PFSK-1 (cell line): Measurements from ENCODE around the gene TAF3.

ENCODE experiments used
- FOXP2 ChIP-seq: optimal IDR thresholded peaks from 2 replicates; pipeline ENCODE3; 2011; ENCODE audit warnings: borderline replicate concordance, control low read depth, inconsistent platforms; ENCODE audit not compliant: insufficient read depth; ENCODE audit errors: extremely low read length, extremely low read depth
- POLR2AphosphoS5 ChIP-seq: IDR thresholded peaks from 2 replicates; pipeline ENCODE4 v1.6.1; 2012; ENCODE audit warnings: low read depth, mild to moderate bottlenecking, control low read depth, low read length, moderate library complexity
- REST ChIP-seq, 2 experiments: IDR thresholded peaks; 2 replicates each; pipeline versions ENCODE4 v1.6.1 to v1.8.0; 2011 to 2012; ENCODE audit warnings: low read depth in 2 of 2, low read length in 2 of 2, control low read depth in 1 of 2, inconsistent platforms in 1 of 2, mild to moderate bottlenecking in 1 of 2, moderate library complexity in 1 of 2; ENCODE audit not compliant: insufficient read depth in 1 of 2
- SIN3A ChIP-seq: IDR thresholded peaks from 2 replicates; pipeline ENCODE4 v1.6.1; 2012; ENCODE audit warnings: mild to moderate bottlenecking, low read length, moderate library complexity, borderline replicate concordance; ENCODE audit not compliant: insufficient read depth
- TAF1 ChIP-seq: IDR thresholded peaks from 2 replicates; pipeline ENCODE4 v1.6.1; 2012; ENCODE audit warnings: low read length, control low read depth, borderline replicate concordance; ENCODE audit not compliant: insufficient read depth

TAF3 gene

GRCh38 chr10:8014649-8015048 lies 196.3 kb downstream of the TAF3 start:
- no peak for TF ChIP-seq POLR2AphosphoS5
- TF ChIP-seq REST (IDR thresholded peaks at IDR 0.05; ENCODE audit: insufficient read depth in 1 of 2, low read depth in 2 of 2, low read length in 2 of 2), result no peak
- TF ChIP-seq SIN3A, result no peak
- TF ChIP-seq TAF1, result no peak
- no peak for TF ChIP-seq FOXP2

GRCh38 chr10:8017277-8017676 lies 199.0 kb downstream of the TAF3 start:
- TF ChIP-seq FOXP2 (no peak), TAF1 (no peak), SIN3A (no peak)

DNA sequence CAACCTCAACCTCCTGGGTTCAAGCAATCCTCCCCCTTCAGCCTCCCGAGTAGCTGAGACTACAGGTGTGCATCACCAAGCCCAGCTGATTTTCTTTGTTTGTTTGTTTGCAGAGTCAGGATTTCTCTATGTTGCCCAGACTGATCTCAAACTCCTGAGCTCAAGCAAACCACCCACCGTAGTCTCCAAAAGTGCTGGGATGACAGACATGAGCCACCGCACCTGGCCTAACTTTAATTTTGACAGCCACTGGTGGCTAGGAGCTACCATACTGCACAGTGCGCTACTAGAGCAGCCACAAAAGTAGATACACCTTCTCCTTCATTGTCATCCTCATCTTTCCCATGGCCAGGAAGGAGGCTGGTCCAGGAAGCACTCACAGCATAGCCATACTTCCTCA lies 205.0 kb downstream of the TAF3 start:
- no peak for TF ChIP-seq REST (IDR thresholded peaks at IDR 0.05; ENCODE audit: insufficient read depth in 1 of 2, low read depth in 2 of 2, low read length in 2 of 2)
- TF ChIP-seq POLR2AphosphoS5, result no peak
- TF ChIP-seq SIN3A, result no peak
- TF ChIP-seq FOXP2, result no peak
- no peak for TF ChIP-seq TAF1

GRCh38 chr10:8023851-8024250 lies 205.5 kb downstream of the TAF3 start:
- TF ChIP-seq SIN3A (no peak), REST (IDR thresholded peaks at IDR 0.05; ENCODE audit: insufficient read depth in 1 of 2, low read depth in 2 of 2, low read length in 2 of 2) (no peak), TAF1 (no peak), FOXP2 (no peak), POLR2AphosphoS5 (no peak)

DNA sequence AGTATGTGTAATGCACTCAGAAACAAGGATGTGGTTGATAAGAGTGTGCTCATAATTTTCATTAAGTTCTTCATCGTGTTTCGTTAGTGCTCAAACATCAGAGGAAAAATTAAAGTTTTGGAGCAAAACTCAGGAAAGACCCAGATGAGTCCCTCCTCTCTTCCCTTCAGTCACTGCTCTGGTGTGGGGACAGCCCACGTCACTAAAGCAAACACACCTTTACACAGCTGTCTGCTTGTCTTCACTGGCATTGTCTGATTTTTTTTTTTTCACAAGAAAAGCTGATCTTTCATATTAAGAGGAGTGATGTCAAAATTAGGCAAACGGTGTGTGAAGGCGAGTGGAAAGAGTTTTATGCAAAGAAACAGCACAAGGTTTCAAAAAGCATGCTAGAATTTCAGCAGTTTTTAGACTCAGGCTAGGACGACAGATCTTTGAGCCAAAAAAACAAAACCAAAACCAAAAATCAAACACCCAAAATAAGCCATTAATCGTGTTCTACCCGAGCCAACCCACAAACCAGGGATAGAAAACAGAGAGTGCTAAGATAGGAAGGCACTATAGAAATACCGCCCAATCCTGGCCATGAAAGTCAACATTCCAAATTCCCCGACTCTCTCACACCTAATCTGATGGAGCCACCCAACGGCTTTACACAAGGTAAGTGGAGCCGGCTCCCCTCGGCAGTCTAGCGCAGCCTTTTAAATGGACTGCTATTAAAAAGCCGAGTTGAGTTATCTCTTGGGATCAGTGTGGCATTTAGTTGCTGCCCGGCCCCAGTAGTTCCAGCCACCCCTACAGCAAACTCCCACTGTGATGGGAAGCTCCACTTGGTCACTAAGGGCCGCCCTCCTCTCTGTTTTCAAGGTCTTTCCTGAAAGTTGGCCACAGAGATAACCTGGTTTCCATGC lies 208.3 kb downstream of the TAF3 start:
- TF ChIP-seq POLR2AphosphoS5 (no peak), TAF1 (no peak), FOXP2 (no peak), SIN3A (no peak), REST (IDR thresholded peaks at IDR 0.05; ENCODE audit: insufficient read depth in 1 of 2, low read depth in 2 of 2, low read length in 2 of 2) (no peak)
